HS-5 (cell line): ENCODE data around the gene CTAGE1.

Experiments used
- DNase-seq: peaks from one replicate; pipeline ENCODE4 v3.0.0-alpha.2; 2012; ENCODE audit warnings: low read depth

The CTAGE1 gene

DNA sequence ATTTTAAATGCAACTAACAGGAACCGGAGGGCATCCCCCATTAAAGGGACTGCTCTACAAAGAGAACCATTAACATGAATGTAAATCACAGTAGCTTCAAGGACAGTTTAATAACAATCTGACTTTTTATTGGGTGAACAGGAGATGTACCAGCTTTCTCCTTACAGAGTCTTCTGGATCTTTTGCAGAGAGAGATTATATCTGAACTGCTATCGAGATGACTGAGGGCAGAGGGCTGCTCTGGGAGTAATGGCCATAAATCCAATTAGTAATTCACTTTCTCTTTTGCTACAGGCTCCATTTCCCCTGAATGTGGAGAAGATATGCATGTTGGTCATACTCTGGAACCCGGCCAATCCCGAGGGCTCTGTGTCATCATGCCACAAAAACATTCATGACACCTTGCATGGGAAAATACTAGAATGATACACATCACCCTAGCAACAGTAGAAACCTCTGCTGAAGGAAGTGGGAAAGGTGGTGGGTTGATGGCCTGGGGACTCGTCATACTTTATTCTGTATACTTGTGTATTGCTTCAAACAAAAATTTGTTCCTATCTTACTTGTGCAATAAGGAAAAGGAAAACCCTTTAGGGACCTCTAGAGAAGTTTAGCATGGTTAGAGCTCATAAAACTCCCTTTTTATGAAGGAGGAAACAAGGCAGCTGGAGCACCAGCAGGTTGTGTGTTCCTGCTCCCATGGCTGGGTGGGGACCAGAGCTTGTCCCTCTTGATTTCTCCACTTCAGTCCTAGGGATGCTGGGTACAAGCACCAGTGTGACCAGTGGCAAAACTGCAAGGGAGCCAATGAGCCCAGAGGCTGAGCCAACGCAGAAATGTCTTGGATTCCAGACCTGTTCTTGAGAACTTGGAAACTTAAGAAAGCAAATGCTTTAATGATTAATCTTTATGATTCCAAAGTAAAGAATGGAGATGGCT lies 26.0 kb downstream of the CTAGE1 start:
- DNase-seq = peak; percentile 89

DNA sequence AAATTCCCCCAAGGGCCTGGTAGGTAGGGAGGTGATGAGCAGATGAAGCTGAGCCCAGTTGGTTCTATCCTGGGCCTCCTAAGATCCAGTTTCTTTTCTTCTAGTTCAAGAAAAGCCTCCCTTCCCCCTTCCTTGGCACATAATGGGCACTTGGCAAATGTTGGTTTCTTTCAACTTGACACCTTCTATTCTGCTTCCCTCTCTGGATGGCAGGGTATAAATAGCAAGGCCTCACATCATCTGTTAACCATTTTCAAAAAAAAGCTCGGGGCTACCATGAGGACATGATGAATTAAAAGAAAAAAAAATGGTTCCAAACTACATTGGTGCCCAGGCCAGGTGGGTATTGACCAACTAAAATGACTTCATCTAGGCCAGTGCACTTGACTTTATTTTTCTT lies 29.9 kb downstream of the CTAGE1 start:
- no peak for DNase-seq

DNA sequence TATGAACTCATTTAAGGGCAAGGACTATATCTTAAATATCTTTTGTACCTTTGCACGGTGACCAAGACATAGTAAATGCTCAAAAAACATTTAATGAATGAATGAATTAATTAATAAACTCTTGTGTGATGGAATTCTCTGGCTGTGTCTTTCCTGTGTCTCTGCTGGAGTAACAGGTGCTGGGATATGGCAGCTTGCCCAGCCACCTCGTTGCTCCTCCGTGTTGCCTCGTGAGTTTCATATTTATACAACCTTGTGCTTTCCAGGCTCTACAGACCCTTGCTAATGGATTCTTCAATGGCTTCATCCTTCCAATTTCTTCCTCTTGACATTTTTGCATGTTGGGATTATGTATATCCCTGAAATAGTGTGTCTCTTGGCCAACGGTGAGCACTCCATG lies 30.4 kb downstream of the CTAGE1 start:
- no peak for DNase-seq

DNA sequence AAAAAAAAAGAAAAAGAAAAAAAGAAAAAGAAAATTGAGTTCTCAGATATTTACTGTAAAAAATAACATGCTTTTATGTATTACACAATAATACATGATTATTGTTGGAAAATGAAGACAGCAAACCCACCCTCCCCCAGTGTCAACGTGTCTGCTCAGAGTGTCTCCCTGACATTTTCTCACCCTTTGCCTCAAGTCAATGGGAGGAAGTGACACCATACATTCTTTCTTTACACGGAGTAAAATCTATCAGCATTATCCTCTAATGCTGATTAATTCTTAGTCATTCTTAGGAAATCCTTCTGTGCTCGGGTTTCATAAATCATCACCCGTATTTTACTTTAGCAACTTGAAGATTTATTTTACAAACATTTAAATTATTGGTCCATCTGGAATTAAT lies 32.0 kb downstream of the CTAGE1 start:
- peak; percentile 88 for DNase-seq

DNA sequence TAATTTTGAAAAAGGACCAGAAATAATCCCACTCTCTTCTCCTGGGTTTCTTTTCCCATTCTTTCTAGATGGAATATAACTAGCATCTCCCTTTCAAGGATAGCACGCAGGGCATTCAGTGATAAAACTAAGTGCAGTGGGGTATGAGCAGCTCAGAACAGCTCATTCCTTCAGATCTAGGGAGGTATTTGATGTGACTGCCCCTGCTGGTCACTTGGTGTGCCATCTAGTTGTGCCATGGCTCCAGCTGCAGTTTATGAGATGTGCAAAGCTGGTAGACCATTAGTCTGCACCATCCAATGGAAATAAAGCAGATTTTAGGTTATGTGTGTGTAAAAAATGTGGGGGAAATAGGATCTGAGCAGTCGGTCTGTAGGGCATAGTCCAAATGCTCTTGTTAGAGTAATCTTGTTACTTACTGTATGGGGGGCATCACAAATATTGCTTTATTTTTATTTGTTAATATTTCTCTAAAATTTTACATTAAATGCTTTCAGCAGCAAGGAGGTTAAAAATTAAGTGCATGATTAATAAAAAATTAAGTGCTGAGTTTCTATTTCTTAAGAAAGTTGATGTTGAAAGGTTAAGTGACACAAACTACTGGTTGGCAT lies 38.9 kb downstream of the CTAGE1 start:
- no peak for DNase-seq

DNA sequence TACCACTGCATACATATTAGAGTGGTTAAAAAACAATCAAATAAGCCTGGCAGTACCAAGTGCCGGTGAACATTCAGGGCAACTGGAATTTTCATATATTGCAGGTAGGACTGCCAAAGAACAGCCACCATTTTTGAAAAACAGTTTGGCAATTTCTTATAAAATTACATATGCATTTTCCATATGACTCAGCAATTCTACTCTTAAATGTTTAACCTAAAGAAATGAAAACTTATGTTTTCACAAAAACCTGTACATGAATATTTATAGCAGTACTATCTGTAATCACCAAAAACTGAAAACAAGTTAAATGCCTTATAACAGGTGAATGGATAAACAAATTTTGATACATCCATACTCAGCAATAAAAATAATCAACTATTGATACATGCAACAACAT lies 39.9 kb downstream of the CTAGE1 start:
- no peak for DNase-seq

DNA sequence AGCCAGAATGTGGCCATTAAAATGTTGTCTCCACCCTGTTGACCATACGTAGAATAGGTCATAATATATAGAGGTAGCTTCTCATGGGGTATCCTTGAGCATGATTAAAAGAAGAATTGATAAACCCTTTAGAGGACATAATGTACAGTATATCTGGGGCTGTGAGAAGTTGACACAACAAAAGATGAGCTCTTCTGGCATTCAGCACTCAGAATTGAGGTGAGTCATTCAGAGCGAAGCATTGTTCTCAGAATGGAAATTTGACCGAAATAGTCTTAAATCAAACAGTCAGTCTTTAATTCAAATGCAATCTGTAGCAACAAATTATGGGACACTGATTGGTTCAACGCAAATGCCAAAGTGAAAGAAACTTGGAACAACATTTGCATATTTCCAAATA lies 47.3 kb downstream of the CTAGE1 start:
- DNase-seq = no peak

DNA sequence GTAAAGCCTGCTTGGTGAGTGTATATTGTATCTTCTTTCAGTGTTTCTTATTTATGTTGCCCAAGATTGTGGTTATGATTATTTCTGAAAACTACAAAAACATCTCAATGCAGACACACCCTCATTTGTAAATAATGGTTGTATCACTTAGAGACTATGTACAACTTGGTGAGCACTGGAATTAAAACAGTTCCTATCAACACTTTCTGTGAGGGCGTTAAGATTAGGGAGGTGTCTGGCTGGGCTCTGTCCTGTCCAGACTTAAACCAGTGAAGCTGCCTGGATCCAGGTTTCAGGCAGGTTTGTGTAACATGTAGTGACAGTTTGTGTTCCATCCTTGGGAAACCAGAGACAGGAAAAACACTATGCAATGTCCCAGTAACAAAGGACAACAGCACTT lies 49.7 kb downstream of the CTAGE1 start:
- no peak for DNase-seq

DNA sequence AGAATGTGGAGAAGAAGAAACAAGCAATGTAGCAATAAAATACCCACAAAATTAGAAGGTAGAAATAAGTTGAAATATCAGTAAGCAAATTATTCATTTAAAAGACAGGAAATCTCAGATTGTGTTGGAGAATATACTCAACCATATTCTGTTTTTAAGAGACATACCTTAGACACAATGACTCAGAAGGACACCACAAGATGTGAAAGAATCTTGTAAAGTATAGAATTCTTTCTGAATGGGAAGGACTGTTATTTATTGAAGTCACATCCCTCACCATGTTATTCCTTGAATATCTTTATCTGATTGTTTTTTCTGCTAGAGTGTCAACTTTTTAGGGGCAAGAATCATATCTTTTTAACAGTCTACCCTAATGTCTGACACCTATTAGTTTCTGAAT lies 50.4 kb downstream of the CTAGE1 start:
- no peak for DNase-seq

DNA sequence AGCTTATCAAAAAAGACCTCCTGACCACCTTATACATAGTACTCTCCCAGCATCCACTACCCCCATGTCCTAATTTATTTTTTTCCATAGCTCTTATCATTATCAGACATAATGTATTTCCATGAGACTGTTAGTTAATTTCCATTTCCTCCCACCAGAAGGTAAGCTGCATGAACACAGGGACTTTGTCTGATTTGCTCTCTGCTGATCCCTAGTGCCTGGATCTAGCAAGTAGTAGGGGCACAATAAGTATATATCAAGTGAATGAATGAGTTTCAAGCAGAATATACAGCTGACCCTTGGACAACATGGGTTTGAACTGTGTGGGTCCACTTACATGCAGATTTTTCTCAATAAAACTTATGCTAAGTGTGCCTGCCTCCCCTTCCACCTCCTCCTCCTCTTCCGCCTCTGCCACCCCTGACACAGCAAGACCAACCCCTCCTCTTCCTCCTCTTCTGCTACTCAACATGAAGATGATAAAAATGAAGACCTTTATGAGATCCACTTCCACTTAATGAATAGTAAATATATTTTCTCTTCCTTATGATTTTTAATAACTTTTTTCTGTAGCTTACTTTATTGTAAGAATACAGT lies 53.8 kb downstream of the CTAGE1 start:
- DNase-seq = no peak
